ENCODE results near the gene VPREB1.
"Not testable (repeated sequence)": the region's sequence is repeated elsewhere in the genome, so short reads cannot be mapped to it uniquely, and the experiment has no call there.

Gene VPREB1

GRCh38 chr22:22246706-22247105 is 2.1 kb downstream of the VPREB1 start:
- DNase-seq (ENCODE audit: low spot score): no peak

- no peak for DNase-seq (ENCODE audit: low spot score)
Measured at GRCh38 chr22:22248878-22249277, 4.3 kb downstream of the VPREB1 start.

- DNase-seq (ENCODE audit: low spot score): not testable (repeated sequence)
Measured at GRCh38 chr22:22250651-22251050, 6.1 kb downstream of the VPREB1 start.

- not testable (repeated sequence) for DNase-seq (ENCODE audit: low spot score)
Measured at GRCh38 chr22:22256133-22256532, 11.5 kb downstream of the VPREB1 start.

GRCh38 chr22:22258597-22259415 is 14.2 kb downstream of the VPREB1 start:
- DNase-seq (ENCODE audit: low spot score): not testable (repeated sequence)

- DNase-seq (ENCODE audit: low spot score): not testable (repeated sequence)
Measured at GRCh38 chr22:22260169-22260568, 15.6 kb downstream of the VPREB1 start.

GRCh38 chr22:22260586-22260985 is 16.0 kb downstream of the VPREB1 start:
- not testable (repeated sequence) for DNase-seq (ENCODE audit: low spot score)

GRCh38 chr22:22262332-22263074 is 17.9 kb downstream of the VPREB1 start:
- not testable (repeated sequence) for DNase-seq (ENCODE audit: low spot score)

- DNase-seq (ENCODE audit: low spot score): not testable (repeated sequence)
Measured at GRCh38 chr22:22263823-22264222, 19.2 kb downstream of the VPREB1 start.

GRCh38 chr22:22270036-22270676 is 25.6 kb downstream of the VPREB1 start:
- DNase-seq (ENCODE audit: low spot score): not testable (repeated sequence)

- not testable (repeated sequence) for DNase-seq (ENCODE audit: low spot score)
Measured at GRCh38 chr22:22277423-22277822, 32.8 kb downstream of the VPREB1 start.

- not testable (repeated sequence) for DNase-seq (ENCODE audit: low spot score)
Measured at GRCh38 chr22:22284962-22285756, 40.6 kb downstream of the VPREB1 start.

- not testable (repeated sequence) for DNase-seq (ENCODE audit: low spot score)
Measured at GRCh38 chr22:22286390-22287105, 42.0 kb downstream of the VPREB1 start.

GRCh38 chr22:22287106-22287626 is 42.6 kb downstream of the VPREB1 start:
- not testable (repeated sequence) for DNase-seq (ENCODE audit: low spot score)

- not testable (repeated sequence) for DNase-seq (ENCODE audit: low spot score)
Measured at GRCh38 chr22:22289666-22290065, 45.1 kb downstream of the VPREB1 start.

- not testable (repeated sequence) for DNase-seq (ENCODE audit: low spot score)
Measured at GRCh38 chr22:22291129-22291806, 46.7 kb downstream of the VPREB1 start.

- DNase-seq (ENCODE audit: low spot score): not testable (repeated sequence)
Measured at GRCh38 chr22:22292656-22293055, 48.1 kb downstream of the VPREB1 start.

GRCh38 chr22:22293436-22293835 is 48.9 kb downstream of the VPREB1 start:
- not testable (repeated sequence) for DNase-seq (ENCODE audit: low spot score)

GRCh38 chr22:22294641-22295040 is 50.1 kb downstream of the VPREB1 start:
- not testable (repeated sequence) for DNase-seq (ENCODE audit: low spot score)

All from LoVo (cell line).